ENCODE results near the gene ZNF473. TPM values are rescaled to one million over a fixed set of nuclear protein-coding genes. Genes with fewer than 3 reads are reported as not detected.
A peak's percentile ranks its signal among the peaks of the same experiment; 100 is the strongest.

Gene ZNF473
- total RNA-seq, 1 donor from 2014 or later, result 9.7 TPM

DNA sequence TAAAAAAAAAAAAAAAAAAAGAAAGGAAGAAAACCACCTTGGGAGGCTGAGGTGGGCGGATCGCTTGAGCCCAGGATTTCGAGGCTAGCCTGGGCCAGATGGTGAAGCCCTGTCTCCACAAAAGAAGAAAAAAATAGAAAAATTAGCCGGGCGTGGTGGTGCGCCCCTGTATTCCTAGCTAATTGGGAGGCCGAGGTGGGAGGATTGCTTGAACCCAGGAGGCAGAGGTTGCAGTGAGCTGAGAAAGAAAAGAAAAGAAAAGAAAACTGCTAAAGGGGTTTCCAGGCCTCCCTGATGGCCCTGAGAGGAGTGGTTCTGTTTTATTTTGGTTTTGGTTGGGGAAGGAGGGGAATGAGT, 723 bp downstream of the ZNF473 start:
- Histone ChIP-seq H3K27me3 (no peaks in the 10 kb centered on the region), H4K20me1 (ENCODE audit: low read depth) (no peaks in the 10 kb centered on the region), H3K4me2 (peak overlapping the region; percentile 69), H3K4me1 (peaks cover 8% of the 10 kb centered on the region), H3K36me3 (no peaks in the 10 kb centered on the region), H3K9me3 (ENCODE audit: low read depth) (no peaks in the 10 kb centered on the region), H3K4me3 (peak overlapping the region; percentile 93), H3F3A (ENCODE audit: low read depth) (no peaks in the 10 kb centered on the region), H3K27ac (no peak overlapping the region), H3K79me2 (ENCODE audit: low read depth) (peaks cover 61% of the 10 kb centered on the region), H2AFZ (replicated peaks) (no peak overlapping the region), H3K9ac (no peak overlapping the region)
- H3K27me3 Mint-ChIP-seq (ENCODE audit: insufficient read depth, low read depth), result peaks cover 11% of the 10 kb centered on the region
- peaks cover 26% of the 10 kb centered on the region for H3K4me1 Mint-ChIP-seq
- peak overlapping the region; percentile 63 for H3K27ac Mint-ChIP-seq
- H3K4me3 Mint-ChIP-seq, result peak overlapping the region; percentile 96
- DNase-seq (ENCODE audit: low spot score), result no peak
- H3K9me3 Mint-ChIP-seq, result no peaks in the 10 kb centered on the region
- no peak for TF ChIP-seq EZH2 (IDR thresholded peaks at IDR 0.05)
- TF ChIP-seq EZH2phosphoT487 (IDR thresholded peaks at IDR 0.05), result no peak
- TF ChIP-seq, protein P1, sequence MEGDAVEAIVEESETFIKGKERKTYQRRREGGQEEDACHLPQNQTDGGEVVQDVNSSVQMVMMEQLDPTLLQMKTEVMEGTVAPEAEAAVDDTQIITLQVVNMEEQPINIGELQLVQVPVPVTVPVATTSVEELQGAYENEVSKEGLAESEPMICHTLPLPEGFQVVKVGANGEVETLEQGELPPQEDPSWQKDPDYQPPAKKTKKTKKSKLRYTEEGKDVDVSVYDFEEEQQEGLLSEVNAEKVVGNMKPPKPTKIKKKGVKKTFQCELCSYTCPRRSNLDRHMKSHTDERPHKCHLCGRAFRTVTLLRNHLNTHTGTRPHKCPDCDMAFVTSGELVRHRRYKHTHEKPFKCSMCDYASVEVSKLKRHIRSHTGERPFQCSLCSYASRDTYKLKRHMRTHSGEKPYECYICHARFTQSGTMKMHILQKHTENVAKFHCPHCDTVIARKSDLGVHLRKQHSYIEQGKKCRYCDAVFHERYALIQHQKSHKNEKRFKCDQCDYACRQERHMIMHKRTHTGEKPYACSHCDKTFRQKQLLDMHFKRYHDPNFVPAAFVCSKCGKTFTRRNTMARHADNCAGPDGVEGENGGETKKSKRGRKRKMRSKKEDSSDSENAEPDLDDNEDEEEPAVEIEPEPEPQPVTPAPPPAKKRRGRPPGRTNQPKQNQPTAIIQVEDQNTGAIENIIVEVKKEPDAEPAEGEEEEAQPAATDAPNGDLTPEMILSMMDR (IDR thresholded peaks at IDR 0.05), result no peak
- peaks cover 22% of the 10 kb centered on the region for H3K36me3 Mint-ChIP-seq

DNA sequence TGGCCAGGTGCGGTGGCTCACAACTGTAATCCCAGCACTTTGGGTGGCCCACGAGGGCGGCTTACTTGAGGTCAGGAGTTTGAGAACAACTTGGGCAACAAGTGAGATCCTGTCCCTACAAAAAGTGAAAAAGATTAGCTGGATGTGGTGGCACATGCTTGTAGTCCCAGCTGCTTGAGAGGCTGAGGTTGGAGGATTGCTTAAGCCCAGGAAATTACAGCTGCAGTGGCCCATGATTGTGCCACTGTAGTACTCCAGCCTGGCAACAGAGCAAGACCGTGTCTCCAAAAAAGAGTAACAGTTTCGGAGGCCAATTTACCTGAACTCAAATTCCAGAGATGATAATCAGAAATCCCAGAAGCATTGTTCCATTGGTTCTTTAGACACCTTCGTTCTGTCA, 4.4 kb downstream of the ZNF473 start:
- Histone ChIP-seq H3K27ac (no peak overlapping the region), H4K20me1 (ENCODE audit: low read depth) (no peaks in the 10 kb centered on the region), H3K9me3 (ENCODE audit: low read depth) (no peaks in the 10 kb centered on the region), H3K79me2 (ENCODE audit: low read depth) (peaks cover 46% of the 10 kb centered on the region), H3K4me2 (no peak overlapping the region), H3K4me1 (peaks cover 8% of the 10 kb centered on the region), H3F3A (ENCODE audit: low read depth) (no peaks in the 10 kb centered on the region), H3K36me3 (no peaks in the 10 kb centered on the region), H2AFZ (replicated peaks) (no peak overlapping the region), H3K27me3 (no peaks in the 10 kb centered on the region), H3K9ac (no peak overlapping the region), H3K4me3 (no peak overlapping the region)
- Mint-ChIP-seq H3K4me3 (no peak overlapping the region), H3K27me3 (ENCODE audit: insufficient read depth, low read depth) (peaks cover 10% of the 10 kb centered on the region), H3K36me3 (peaks cover 52% of the 10 kb centered on the region), H3K27ac (no peak overlapping the region), H3K9me3 (no peaks in the 10 kb centered on the region), H3K4me1 (peaks cover 16% of the 10 kb centered on the region)
- DNase-seq (ENCODE audit: low spot score), result no peak
- TF ChIP-seq EZH2 (IDR thresholded peaks at IDR 0.05), result no peak
- no peak for TF ChIP-seq EZH2phosphoT487 (IDR thresholded peaks at IDR 0.05)
- TF ChIP-seq, protein P1 (IDR thresholded peaks at IDR 0.05), result no peak

DNA sequence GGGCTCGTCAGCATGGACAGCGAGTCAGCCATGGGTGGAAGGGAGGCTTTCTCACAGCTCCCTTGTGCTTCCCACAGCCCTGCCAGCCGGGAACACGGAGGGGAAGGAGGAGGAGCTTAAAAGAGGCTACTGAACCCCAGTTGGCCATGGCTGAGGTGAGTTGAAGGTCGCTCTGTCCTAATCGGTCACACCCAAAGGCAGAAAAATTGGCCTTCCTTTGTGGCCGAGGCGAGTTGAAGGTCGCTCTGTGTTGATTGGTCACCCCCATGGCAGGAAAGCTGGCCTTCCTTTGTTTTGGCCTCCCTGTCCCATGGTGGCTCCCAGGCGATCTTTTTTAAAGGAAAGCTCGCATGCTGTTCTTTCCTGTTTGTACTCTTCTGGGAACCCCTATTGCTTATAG, 5.1 kb downstream of the ZNF473 start:
- Histone ChIP-seq H4K20me1 (ENCODE audit: low read depth) (no peaks in the 10 kb centered on the region), H3K4me2 (no peak overlapping the region), H3K4me1 (peaks cover 8% of the 10 kb centered on the region), H3K4me3 (no peak overlapping the region), H3K27me3 (no peaks in the 10 kb centered on the region), H3K36me3 (no peaks in the 10 kb centered on the region), H3K9me3 (ENCODE audit: low read depth) (no peaks in the 10 kb centered on the region), H3K79me2 (ENCODE audit: low read depth) (peaks cover 46% of the 10 kb centered on the region), H3F3A (ENCODE audit: low read depth) (no peaks in the 10 kb centered on the region), H2AFZ (replicated peaks) (no peak overlapping the region), H3K27ac (no peak overlapping the region), H3K9ac (no peak overlapping the region)
- no peak for TF ChIP-seq EZH2phosphoT487 (IDR thresholded peaks at IDR 0.05)
- TF ChIP-seq, protein P1 (IDR thresholded peaks at IDR 0.05), result no peak
- no peak overlapping the region for H3K4me3 Mint-ChIP-seq
- H3K27me3 Mint-ChIP-seq (ENCODE audit: insufficient read depth, low read depth), result peaks cover 3% of the 10 kb centered on the region
- peaks cover 57% of the 10 kb centered on the region for H3K36me3 Mint-ChIP-seq
- no peak for DNase-seq (ENCODE audit: low spot score)
- H3K27ac Mint-ChIP-seq, result no peak overlapping the region
- H3K9me3 Mint-ChIP-seq, result no peaks in the 10 kb centered on the region
- H3K4me1 Mint-ChIP-seq, result peaks cover 10% of the 10 kb centered on the region
